ENCODE measurements around the gene SH3GLB1. TPM values are rescaled to one million over a fixed set of nuclear protein-coding genes. Genes with fewer than 3 reads are reported as not detected.

Gene SH3GLB1
- total RNA-seq, 1 experiment from 2014 or later, result 41.4 TPM

GRCh38 chr1:86773341-86774288, 69.2 kb downstream of the SH3GLB1 start:
- peak; percentile 34 for DNase-seq (ENCODE audit: low read depth)

DNA sequence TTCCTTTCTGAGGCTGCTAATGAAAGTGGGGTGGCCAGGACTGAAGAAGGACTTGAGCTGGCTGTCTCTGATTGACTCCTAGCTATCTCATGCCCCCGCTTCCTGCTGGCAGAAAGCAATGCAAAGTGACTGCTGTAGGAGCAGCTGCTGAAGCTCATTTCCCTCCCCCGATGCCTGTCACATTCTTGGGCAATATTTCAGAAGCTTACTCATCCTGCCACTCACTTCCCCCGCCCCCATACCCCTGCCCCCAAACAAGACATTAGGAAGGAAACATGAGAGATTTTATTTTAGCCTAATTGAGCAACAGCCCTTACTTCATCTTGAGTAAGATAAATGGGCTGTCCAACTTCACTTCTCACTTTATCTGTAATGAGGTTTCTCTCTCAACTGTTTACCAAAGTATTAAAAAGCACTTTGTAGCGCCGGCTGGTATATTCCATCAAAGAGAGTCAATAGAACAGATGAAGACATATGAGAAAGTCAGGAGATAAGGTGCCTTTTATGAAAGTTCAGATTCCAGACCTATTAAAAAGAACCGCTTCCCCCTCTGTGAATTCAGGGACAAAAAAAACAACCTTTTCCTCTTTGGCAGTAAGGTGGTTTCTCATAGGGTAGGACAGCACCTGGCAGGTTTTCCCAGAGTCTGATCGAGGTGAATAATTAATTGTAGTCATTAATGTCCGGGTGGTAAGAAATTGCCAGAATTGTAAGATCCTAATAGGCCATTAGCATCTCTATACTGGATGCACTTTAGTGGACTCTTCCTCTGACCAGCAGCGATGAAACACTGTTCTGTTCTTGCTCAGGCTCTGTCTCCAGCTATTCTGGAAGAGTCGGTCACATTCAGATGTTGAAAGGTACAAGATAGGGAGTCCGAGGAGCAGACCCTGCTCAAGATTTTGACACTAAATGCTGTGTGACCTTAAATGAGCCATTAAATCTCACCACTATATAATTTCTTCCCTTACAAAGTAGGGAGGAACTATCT, 70.2 kb downstream of the SH3GLB1 start:
- peak; percentile 91 for DNase-seq (ENCODE audit: low read depth)

DNA sequence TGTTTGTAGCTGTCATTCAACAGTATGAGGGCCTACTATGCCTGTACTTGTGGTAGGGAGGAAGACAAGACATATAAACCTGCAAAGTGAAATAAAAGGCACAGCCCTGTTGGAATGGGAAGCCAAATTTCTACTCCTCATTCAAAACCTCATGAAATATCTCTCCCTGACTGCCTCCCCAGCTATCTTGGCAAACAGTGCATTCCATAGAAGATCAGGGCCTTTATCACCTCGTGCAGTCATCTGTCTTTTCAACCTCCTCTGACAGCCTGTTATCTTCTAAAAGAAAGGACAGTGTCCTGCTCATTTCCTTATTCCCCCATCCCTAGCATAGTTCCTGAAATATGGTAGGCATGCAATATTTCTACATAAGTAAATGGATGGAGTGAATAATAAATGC, 71.0 kb downstream of the SH3GLB1 start:
- no peak for DNase-seq (ENCODE audit: low read depth)

GRCh38 chr1:86776108-86776507, 71.7 kb downstream of the SH3GLB1 start:
- no peak for DNase-seq (ENCODE audit: low read depth)

GRCh38 chr1:86778569-86779239, 74.3 kb downstream of the SH3GLB1 start:
- peak; percentile 70 for DNase-seq (ENCODE audit: low read depth)

DNA sequence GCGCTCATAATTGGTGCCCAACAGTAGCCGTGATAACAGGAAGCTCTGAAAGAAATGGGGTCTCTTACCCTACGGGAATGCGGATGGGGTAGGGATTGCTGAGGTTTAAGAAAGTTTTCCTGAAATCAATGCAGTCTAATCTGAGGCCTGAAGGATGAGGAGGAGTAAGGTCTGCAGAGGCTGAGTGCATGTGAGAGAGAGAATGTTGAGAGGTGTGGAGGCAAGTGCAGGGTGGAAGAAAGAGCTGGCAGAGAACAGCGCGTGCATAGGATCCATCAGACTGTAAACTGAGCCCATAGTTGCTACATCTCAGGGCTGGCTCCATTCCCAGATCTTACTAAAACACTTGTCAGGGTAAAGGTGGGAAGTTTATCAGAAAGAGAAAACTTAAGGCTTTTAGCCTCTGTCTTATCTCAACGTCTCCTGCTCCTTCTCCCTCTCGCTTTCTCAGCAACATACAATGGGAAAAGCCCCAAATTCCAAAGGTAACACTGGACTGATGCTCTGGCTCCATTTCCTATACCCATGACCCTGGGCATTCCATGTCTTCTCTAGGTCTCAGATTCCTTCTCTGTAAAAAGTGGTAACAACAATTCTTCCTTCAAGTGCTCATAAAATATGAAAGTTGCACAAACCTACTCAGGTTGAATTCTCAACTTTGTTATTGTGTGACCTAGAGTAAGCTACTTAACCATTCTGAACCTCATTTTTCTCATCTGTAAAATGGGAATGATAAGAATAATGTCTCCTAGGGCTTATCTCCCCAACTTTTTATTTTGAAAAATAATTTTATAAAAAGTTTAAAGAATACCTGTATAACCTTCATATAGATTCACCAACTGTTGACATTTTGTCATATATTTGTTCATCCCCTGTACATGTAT, 75.2 kb downstream of the SH3GLB1 start:
- peak; percentile 32 for DNase-seq (ENCODE audit: low read depth)

DNA sequence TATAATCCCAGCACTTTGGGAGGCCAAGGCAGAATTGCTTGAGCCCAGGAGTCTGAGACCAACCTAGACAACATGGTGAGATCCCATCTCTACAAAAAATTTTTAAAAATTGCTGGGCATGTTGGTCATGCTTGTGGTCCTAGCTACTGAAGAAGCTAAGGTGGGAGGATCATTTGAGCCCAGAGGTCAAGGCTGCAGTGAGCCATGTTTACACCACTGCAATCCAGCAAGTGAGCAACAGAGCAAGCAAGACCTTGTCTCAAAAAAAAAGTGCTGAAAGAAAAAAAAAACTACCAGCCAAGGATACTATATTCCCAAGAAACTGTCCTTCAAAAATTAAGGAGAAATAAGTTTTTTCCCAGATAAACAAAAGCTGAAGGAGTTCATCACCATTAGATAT, 78.1 kb downstream of the SH3GLB1 start:
- no peak for DNase-seq (ENCODE audit: low read depth)

GRCh38 chr1:86787621-86788020, 83.2 kb downstream of the SH3GLB1 start:
- no peak for DNase-seq (ENCODE audit: low read depth)

DNA sequence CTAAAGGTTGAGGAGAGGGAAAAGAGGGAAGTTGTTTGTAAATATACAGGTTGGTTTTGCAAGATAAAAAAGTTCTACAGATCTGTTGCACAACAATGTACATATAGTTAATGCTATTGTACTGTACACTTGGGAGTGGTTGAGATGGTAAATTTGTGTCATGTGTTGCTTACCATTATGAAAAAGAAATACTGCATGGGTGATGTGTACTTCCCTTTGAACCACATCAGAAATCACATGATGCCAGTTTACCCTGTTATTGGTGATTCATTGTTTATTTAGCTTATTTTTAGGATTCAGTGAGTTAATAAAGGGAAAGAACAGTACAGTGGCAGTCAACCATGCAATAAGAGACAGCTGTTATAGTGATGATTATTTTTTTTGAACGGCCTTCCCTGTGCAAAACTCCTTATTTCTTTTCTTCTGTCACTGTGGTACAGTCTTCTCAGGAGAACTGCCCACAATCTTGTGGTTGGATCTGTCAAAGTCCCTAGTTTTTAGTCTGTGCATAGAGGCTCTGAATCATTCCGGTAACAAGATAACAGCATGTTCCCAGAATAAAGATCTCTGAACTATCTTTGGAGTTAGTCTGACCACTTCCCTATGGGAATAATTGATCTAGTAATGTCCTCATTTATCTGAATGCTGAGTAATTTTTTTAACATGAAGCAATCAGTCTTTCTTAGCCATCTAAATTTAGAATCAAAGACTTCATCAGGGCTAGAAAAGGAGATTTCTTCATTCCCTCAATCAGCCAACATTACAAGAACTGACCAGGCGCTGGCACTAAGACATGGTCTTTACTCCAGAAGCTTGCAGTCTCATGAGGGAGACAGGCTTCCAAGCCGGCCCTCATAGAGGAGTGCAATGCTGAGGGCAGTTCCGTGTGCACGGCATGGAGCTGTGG, 84.2 kb downstream of the SH3GLB1 start:
- peak; percentile 78 for DNase-seq (ENCODE audit: low read depth)

DNA sequence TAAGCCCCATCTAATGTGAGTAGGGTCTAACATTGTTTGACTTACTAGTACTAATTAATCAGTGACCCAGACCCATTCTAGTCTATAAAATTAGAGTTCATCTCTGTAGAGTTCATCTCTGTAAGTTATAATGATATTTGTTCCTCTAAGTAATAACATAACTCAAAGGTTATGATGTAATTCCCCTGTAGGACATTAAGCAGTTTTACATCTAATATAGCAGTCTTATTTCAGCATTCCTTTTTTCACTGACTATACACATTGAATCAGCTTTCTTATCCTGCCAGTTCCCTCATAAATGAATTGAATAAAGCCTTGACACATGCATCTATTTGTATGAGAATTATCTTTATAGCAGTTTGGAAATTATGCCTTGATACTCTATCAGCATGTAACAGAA, 90.9 kb downstream of the SH3GLB1 start:
- DNase-seq (ENCODE audit: low read depth), result no peak

Other genes starting within 250 kb of the SH3GLB1 start
- not detected in 2 replicates for gene CLCA1, start 235.6 kb upstream of the SH3GLB1 start, total RNA-seq (2014; rRNA removed; shearing (Covaris generic))
- not detected in 2 replicates for gene CLCA4, start 157.5 kb upstream of the SH3GLB1 start, total RNA-seq (2014; rRNA removed; shearing (Covaris generic))
- gene SELENOF, start 209.6 kb downstream of the SH3GLB1 start, total RNA-seq (2014; rRNA removed; shearing (Covaris generic)), result 151 and 190 TPM in 2 replicates
- gene HS2ST1, start 210.1 kb downstream of the SH3GLB1 start, total RNA-seq (2014; rRNA removed; shearing (Covaris generic)), result 12.4 and 24.0 TPM in 2 replicates